ENCODE measurements around the gene PIP4K2C.

GRCh38 chr12:57641699-57642442 lies 50.9 kb downstream of the PIP4K2C start:
- no peak for TF ChIP-seq CTCF (IDR thresholded peaks at IDR 0.05 in 2 of 3, conservative IDR thresholded peaks at IDR 0.05 in 1 of 3; ENCODE audit: control insufficient read depth in 2 of 3, extremely low read depth in 1 of 3, insufficient read depth in 1 of 3, low read depth in 3 of 3, low read length in 3 of 3)
- TF ChIP-seq CHD2 (IDR thresholded peaks at IDR 0.05; ENCODE audit: borderline replicate concordance, low read depth, low read length) = no peak
- no peak for TF ChIP-seq NR2F1 (conservative IDR thresholded peaks at IDR 0.05)
- no peak for TF ChIP-seq ATF7 (IDR thresholded peaks at IDR 0.05; ENCODE audit: low read depth)
- no peak for TF ChIP-seq EZH2 (IDR thresholded peaks at IDR 0.05; ENCODE audit: borderline replicate concordance, control insufficient read depth, low read depth, low read length)
- no peak for TF ChIP-seq ATF2 (IDR thresholded peaks at IDR 0.05; ENCODE audit: low read length)
- TF ChIP-seq CEBPB (IDR thresholded peaks at IDR 0.05; ENCODE audit: borderline replicate concordance in 1 of 2, low read depth in 2 of 2, low read length in 2 of 2) = no peak
- no peak for TF ChIP-seq MAX (IDR thresholded peaks at IDR 0.05; ENCODE audit: low read depth, low read length)
- TF ChIP-seq TAF1 (IDR thresholded peaks at IDR 0.05; ENCODE audit: borderline replicate concordance, low read depth, low read length) = no peak
- no peak for TF ChIP-seq POLR2AphosphoS5 (IDR thresholded peaks at IDR 0.05; ENCODE audit: low read length)
- no peak for TF ChIP-seq MYC (IDR thresholded peaks at IDR 0.05; ENCODE audit: insufficient read depth, insufficient read length, insufficient replicate concordance, low read length, severe bottlenecking)
- TF ChIP-seq RFX5 (IDR thresholded peaks at IDR 0.05; ENCODE audit: low read depth, low read length) = no peak
